Measurements from ENCODE around the gene AGPAT3.

AGPAT3 gene

DNA sequence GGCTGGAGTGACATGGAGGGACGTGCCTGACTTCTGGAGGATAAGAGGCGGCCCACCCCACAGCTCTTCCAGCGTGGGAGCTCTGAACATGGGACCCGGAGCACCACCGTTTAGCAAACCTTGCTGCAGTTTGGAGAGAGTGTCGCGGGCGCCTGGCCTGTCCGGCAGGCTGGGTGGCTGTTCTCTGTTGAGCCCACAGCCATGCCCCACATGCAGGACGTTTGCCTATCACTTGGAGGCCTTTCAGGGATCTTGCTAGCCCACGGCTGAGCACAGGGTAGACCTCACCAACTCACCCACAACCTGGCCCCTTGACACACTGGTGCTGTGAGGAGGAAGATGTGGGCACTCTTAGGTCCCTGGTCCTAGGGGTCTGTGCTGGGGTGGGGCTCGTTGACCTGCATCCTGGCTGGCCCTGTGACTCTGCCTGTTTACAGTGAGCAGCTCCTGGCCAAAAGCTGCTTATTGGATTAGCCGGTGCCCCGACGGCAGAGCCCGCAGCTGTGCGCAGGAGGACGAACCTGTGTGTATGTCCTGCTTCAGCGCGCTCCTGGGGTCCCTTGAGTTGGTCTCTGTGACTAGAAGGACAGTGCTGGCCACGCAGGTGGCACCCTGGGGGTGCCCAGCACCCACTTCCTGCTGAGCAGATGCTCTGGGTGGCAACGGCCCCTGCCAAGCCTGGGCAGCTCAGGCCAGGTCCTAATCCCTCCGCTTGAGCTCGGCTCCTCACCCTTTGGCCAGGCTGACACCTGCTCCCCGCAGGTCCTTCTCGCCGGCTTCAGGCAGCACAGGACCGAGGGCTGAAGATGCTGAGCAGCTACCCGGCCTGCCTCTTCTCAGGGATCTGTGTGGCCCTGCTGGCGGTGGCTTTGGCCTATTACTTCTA is 74.7 kb downstream of the AGPAT3 start:
- Mint-ChIP-seq H3K4me3 (no peak overlapping the region), H3K9me3 (no peaks in the 10 kb centered on the region), H3K27ac (peak overlapping the region; percentile 55), H3K4me1 (ENCODE audit: low read depth) (peaks cover 17% of the 10 kb centered on the region), H3K36me3 (ENCODE audit: low read depth) (peaks cover 6% of the 10 kb centered on the region), H3K27me3 (ENCODE audit: low read depth) (no peaks in the 10 kb centered on the region)

DNA sequence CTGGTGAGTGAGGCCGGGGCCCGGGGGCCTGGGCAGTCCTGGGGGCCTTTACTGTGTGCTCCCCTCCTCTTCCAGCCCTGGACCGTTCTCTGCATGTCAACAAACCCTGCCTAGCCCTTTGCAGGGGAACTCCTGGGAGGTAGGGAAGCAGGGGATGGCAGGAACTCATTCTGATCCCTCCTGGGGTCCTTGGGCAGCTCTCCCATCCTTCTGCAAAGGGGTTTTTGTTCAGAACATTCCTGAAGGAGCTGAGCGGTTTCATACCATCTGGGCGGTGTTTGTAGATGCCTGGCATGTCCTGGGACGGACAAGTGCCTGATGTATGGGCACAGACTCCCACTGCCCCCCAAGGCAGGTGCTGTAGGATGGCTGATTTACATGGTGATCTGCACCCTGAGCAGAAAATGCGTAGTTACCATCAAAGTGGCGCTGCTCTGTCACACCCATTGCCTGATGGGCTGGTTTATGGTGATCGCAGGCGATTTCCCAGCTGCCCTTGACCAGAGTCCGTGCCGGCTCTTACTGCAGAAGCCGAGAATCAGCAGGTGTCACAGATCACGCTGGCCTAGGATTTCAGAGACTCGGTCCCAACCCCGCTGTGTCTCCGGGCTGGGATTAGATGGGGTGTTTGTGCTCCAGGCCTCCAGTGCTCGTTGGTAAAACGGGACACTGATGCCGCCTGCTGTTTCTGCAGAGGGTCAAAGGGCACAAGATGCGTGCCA is 75.5 kb downstream of the AGPAT3 start:
- H3K27ac Mint-ChIP-seq: no peak overlapping the region
- peaks cover 6% of the 10 kb centered on the region for H3K36me3 Mint-ChIP-seq (ENCODE audit: low read depth)
- H3K27me3 Mint-ChIP-seq (ENCODE audit: low read depth): no peaks in the 10 kb centered on the region
- H3K4me1 Mint-ChIP-seq (ENCODE audit: low read depth): peaks cover 17% of the 10 kb centered on the region
- no peaks in the 10 kb centered on the region for H3K9me3 Mint-ChIP-seq
- H3K4me3 Mint-ChIP-seq: no peak overlapping the region

DNA sequence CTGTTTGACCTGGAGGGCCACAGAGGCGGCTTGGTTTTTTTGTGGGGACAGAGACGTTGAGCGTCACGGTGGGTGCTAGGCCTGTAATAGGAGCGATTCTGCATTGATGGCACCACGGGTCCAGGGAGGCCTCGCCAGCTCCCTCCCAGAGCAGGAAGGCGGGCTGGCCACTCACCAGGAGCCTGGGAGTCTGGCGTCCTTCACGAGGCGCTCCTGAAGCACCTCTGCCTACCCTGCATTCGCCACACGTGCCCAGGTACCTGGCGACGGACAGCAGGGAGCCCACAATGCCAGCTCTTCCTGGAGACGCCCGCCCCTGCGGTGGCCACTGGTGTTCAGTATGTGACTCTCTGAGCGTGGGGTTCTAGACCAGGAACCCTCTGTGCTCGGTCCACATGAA is 77.2 kb downstream of the AGPAT3 start:
- no peak overlapping the region for H3K27ac Mint-ChIP-seq
- H3K27me3 Mint-ChIP-seq (ENCODE audit: low read depth): no peaks in the 10 kb centered on the region
- peaks cover 13% of the 10 kb centered on the region for H3K36me3 Mint-ChIP-seq (ENCODE audit: low read depth)
- peaks cover 17% of the 10 kb centered on the region for H3K4me1 Mint-ChIP-seq (ENCODE audit: low read depth)
- H3K4me3 Mint-ChIP-seq: no peak overlapping the region
- H3K9me3 Mint-ChIP-seq: no peaks in the 10 kb centered on the region

DNA sequence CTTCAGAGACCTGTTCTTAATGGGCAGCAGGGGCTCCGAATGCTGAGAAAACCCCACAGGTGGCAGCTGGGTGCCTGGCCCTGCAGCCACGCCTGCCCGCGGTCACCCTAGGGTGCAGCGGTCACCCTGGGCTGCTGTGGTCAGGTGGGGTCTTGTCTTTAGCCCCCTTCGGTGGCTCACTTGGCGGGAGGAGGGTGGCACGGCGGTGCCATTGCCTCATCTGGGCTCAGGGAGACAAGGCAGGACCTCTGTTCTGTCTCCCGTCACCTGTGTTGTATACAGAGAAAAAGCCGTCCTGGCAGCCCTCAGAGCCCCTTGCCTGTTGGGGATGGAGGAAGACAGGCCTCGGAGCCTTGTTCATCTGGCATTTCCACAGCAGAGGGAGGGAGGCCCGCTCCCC is 77.6 kb downstream of the AGPAT3 start:
- peaks cover 14% of the 10 kb centered on the region for H3K4me1 Mint-ChIP-seq (ENCODE audit: low read depth)
- H3K9me3 Mint-ChIP-seq: no peaks in the 10 kb centered on the region
- H3K4me3 Mint-ChIP-seq: no peak overlapping the region
- H3K27ac Mint-ChIP-seq: no peak overlapping the region
- peaks cover 16% of the 10 kb centered on the region for H3K36me3 Mint-ChIP-seq (ENCODE audit: low read depth)
- no peaks in the 10 kb centered on the region for H3K27me3 Mint-ChIP-seq (ENCODE audit: low read depth)

DNA sequence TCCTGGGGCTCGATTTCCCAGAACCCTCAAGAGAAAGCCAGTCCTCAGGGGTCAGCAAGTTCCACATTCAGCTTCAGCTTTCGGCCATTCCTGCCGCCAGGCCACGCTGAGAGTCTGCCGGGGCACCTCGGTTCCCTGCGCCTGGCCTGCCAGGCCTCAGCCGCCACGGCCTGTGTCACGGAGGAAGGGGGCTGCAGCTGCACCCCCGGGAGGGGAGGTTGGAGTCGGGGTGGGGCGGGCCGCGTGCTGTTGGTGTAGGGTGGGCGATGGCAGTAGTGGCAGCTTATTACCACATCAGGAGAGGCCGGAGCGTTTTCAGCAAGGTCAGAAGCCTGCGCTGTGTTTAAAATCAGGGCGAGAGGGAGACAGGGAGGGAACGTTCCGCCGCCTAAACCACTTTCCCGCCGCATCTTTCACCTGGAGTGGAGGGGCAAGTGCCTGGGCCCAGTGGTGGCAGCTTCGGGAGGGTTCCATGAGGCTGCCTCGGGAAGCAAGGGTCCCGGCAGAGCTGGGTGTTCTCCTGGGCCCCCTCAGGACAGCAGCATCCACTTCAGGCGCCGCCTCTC is 78.6 kb downstream of the AGPAT3 start:
- peaks cover 24% of the 10 kb centered on the region for H3K36me3 Mint-ChIP-seq (ENCODE audit: low read depth)
- H3K4me3 Mint-ChIP-seq: no peak overlapping the region
- H3K27me3 Mint-ChIP-seq (ENCODE audit: low read depth): no peaks in the 10 kb centered on the region
- peaks cover 9% of the 10 kb centered on the region for H3K9me3 Mint-ChIP-seq
- H3K27ac Mint-ChIP-seq: no peak overlapping the region
- peaks cover 8% of the 10 kb centered on the region for H3K4me1 Mint-ChIP-seq (ENCODE audit: low read depth)

DNA sequence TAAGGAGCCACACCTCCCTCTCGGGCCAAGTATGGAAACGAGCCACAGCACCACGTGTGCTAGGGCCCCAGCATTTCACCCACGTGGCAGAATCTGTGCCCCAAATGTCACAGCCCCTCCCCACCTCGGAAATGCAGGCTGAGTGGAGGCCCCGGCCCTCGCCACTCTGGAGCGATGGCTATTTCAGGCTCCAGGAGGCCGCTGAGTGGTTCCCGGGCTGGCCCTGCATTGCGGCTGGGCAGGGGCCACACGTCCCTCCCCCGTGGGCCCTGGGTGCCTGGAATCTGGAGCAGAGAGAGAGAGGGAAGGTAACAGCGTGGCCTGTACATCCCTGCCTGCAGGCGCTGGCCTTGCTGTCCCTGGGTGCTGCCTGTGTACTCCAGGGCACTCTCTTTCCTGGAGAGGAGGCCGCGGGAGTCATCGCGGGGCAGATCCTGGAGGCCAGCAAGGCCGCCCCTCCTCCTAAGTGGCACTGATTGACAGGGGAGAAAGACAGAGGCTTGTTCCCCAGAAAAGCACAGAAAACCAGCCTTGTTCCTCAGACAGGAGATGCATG is 79.1 kb downstream of the AGPAT3 start:
- H3K4me1 Mint-ChIP-seq (ENCODE audit: low read depth): peaks cover 2% of the 10 kb centered on the region
- peaks cover 13% of the 10 kb centered on the region for H3K9me3 Mint-ChIP-seq
- no peak overlapping the region for H3K4me3 Mint-ChIP-seq
- peaks cover 29% of the 10 kb centered on the region for H3K36me3 Mint-ChIP-seq (ENCODE audit: low read depth)
- H3K27me3 Mint-ChIP-seq (ENCODE audit: low read depth): no peaks in the 10 kb centered on the region
- H3K27ac Mint-ChIP-seq: no peak overlapping the region

DNA sequence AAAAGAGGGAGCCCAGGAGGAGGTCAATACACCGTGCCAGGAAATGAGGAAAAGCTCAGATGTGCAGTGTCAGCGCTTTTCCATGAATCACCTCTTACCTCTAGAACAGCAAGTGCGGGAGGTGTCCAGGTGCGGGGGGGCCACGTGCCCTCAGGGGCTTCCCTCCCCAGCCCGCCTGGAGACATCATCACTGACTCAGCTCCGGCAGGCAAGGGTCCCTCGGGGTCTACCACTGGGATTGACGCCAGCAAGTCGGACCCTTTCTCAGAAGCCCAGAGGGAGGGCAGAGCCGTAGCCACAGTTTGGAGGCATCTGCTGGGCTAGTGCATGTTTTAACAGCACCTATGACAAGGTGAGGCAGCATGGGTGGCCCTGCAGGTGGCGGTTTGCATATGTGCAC is 79.7 kb downstream of the AGPAT3 start:
- H3K27me3 Mint-ChIP-seq (ENCODE audit: low read depth): no peaks in the 10 kb centered on the region

DNA sequence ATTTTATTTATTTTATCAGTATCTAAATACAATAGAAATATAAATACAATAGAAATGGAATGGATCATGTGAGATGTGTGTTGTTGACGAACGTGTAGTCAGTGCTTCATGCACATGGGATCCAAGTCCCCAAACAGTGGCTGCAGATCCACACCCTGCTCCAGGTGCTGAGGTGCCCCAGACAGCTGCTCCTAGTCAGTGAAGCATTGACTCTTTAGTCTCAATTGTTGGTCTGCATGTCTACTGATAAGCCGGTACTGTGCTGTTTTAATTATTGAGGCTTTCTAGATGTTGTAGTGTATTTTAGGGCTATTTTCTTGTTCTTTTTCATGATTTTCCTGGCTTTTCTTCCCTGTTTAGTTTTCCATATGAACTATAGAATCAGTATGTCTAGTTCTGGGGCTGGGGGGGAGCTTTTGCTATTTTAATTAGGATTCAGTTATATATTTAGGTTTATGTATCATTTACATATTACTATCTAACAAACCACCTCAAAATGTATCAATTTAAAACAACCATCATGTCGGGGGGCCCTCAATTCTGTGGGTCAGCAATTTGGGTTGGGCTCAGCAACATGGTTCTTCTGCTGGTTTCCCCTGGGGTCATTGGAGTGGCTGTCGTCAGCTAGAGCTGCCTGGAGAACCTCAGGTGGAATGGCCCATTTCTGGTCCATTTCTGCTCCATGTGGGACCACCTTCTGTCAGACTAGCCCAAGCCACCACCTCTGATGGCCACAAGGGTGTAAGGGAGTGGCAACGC is 83.9 kb downstream of the AGPAT3 start:
- peaks cover 22% of the 10 kb centered on the region for H3K9me3 Mint-ChIP-seq
- H3K36me3 Mint-ChIP-seq (ENCODE audit: low read depth): peaks cover 43% of the 10 kb centered on the region
- peak overlapping the region; percentile 77 for H3K27ac Mint-ChIP-seq
- H3K4me1 Mint-ChIP-seq (ENCODE audit: low read depth): peaks cover 13% of the 10 kb centered on the region
- no peaks in the 10 kb centered on the region for H3K27me3 Mint-ChIP-seq (ENCODE audit: low read depth)
- no peak overlapping the region for H3K4me3 Mint-ChIP-seq

More for the DNA sequence above, 79.7 kb downstream of the AGPAT3 start:
- peaks cover 6% of the 10 kb centered on the region for H3K4me1 Mint-ChIP-seq (ENCODE audit: low read depth)
- H3K9me3 Mint-ChIP-seq: peaks cover 19% of the 10 kb centered on the region
- peaks cover 32% of the 10 kb centered on the region for H3K36me3 Mint-ChIP-seq (ENCODE audit: low read depth)
- H3K27ac Mint-ChIP-seq: no peak overlapping the region
- H3K4me3 Mint-ChIP-seq: no peak overlapping the region

DNA sequence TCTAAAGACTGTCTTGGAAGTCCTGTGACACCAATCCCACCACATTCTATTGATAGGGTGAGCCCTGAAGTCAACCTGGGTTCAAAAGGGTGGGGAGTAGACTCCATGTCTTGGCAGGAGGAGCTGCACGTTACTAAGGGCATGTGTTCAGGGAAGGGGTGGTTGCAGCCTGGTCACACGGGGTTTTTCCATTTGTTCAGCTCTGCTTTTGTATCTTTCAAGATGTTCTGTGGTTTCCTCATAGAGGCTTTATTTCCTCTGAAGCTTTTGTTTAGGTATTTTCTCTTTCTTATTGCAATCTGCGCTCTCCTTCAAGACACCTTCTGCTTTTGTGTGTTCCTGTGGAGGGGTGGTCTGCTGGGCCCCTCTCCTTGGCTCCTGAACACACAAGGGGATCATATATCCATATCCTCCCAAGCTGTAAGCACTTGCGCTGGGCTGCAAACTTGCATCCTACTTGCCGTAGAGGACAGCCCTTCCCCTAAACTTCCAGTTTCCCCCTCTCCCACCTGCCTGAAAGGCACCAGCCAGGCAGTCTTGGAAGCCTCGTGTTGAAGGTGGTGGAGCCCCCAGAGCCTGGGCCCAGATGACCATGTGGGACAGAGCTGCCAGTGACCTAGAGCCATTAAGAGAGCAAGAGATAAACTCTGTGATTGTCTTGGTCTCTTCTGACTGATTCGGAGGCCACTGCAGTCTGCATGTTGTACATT is 84.6 kb downstream of the AGPAT3 start:
- Mint-ChIP-seq H3K27me3 (ENCODE audit: low read depth) (no peaks in the 10 kb centered on the region), H3K4me3 (peak overlapping the region; percentile 39), H3K4me1 (ENCODE audit: low read depth) (peaks cover 13% of the 10 kb centered on the region), H3K36me3 (ENCODE audit: low read depth) (peaks cover 40% of the 10 kb centered on the region), H3K27ac (peak overlapping the region; percentile 77), H3K9me3 (peaks cover 22% of the 10 kb centered on the region)

DNA sequence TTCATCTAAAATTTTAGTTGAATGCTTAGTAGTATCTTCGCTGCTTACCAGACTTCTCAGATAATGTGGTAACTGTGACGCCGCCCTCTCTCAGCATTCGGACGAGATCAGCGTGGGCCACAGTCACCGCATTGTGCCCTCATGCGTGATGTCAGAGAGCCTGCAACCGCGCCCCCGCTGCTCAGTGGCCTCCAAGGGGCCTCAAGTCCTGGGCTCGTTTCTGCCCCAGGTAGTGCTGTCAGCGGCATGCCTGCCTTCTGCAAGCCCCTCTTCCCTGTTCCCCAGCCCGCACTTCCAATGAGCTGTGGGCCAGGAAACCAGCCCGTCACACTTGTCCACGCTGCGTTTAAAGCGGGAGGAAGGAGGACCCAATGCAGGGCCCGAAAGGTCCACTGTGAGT is 85.5 kb downstream of the AGPAT3 start:
- Mint-ChIP-seq H3K36me3 (ENCODE audit: low read depth) (peaks cover 40% of the 10 kb centered on the region), H3K27me3 (ENCODE audit: low read depth) (no peaks in the 10 kb centered on the region), H3K27ac (no peak overlapping the region), H3K9me3 (peaks cover 22% of the 10 kb centered on the region), H3K4me3 (no peak overlapping the region), H3K4me1 (ENCODE audit: low read depth) (peaks cover 13% of the 10 kb centered on the region)

DNA sequence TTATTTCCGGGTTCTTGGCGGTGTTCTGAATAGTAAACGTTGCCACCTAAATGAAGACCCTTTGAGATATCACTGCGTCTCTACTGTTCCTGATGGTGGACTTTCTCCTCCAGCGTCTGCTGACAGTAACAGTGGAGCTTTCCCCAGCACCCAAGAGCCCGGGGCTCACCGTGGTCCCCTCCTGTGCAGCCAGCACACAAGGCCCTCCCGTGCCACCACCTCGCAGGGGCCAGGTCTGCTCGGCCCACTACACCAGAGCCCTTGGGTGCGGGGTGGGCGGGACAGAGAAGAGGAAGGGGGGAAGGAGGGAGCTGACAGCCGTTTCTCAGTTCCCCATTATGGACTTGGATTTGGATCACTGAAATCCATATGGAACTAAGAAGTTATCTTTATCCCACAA is 85.9 kb downstream of the AGPAT3 start:
- Mint-ChIP-seq H3K9me3 (peaks cover 22% of the 10 kb centered on the region), H3K27me3 (ENCODE audit: low read depth) (no peaks in the 10 kb centered on the region), H3K36me3 (ENCODE audit: low read depth) (peaks cover 40% of the 10 kb centered on the region), H3K4me3 (no peak overlapping the region), H3K4me1 (ENCODE audit: low read depth) (peaks cover 13% of the 10 kb centered on the region), H3K27ac (no peak overlapping the region)

DNA sequence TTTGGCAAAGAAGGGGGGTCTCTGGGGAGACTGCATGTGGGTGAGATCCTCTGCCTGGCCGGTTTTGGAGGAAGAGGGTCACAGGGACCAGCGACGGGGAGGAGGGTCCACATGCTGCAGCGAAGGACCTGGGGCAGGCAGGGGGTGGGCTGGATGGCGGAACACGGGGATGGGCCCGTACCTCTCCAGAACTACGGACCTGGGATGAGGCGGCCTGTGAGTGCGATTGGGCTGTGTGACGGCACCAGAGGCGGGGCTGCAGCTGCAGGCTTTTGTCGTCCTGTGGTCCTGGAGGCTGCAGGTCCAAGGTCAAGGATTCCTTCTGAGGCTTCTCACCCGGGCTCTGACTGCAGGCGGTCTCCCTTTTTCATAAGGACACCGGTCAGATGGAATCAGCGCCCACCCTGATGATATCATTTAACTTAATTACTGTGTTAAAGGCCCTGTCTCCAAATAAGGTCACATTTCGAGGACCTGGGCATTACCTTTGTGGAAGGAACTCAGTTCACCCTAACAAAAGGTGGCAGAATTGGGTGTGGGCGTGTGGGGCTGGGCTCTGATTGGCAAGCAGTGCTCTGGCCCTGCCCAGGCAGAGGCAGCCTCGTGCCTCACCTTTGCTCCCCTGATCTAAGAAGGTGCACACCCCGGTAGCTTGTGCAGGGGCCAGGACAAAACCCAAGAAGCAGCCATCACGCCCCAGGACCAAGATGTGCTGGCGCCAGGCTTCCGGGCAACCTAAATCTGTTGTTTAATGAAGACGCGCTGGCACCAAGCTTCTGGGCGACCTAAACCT is 87.1 kb downstream of the AGPAT3 start:
- H3K9me3 Mint-ChIP-seq: peaks cover 22% of the 10 kb centered on the region
- H3K4me3 Mint-ChIP-seq: no peak overlapping the region
- peaks cover 17% of the 10 kb centered on the region for H3K4me1 Mint-ChIP-seq (ENCODE audit: low read depth)
- H3K27me3 Mint-ChIP-seq (ENCODE audit: low read depth): no peaks in the 10 kb centered on the region
- H3K27ac Mint-ChIP-seq: no peak overlapping the region
- peaks cover 37% of the 10 kb centered on the region for H3K36me3 Mint-ChIP-seq (ENCODE audit: low read depth)

DNA sequence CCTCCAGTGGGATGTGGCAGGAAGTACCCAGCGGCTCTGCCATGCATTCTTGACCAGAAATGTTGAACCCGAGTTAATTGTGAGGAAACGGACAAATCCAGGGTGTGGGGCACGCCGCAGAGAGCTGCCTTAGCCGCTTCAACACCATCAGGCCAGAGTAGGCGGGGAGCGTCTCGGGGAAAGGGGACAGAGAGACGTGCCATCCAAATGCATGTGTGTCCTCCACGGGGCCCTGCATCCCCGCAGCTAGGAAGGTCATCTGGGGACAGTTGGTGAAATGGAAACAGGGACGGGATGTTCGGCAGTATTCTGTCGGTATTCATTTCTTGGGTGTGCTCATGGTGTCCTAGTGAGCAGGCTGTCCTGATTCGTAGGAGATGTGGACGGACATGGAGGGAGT is 88.0 kb downstream of the AGPAT3 start:
- Mint-ChIP-seq H3K27ac (no peak overlapping the region), H3K36me3 (ENCODE audit: low read depth) (peaks cover 30% of the 10 kb centered on the region), H3K9me3 (peaks cover 18% of the 10 kb centered on the region)

More for the DNA sequence above, 88.0 kb downstream of the AGPAT3 start:
- no peaks in the 10 kb centered on the region for H3K27me3 Mint-ChIP-seq (ENCODE audit: low read depth)
- peaks cover 17% of the 10 kb centered on the region for H3K4me1 Mint-ChIP-seq (ENCODE audit: low read depth)
- H3K4me3 Mint-ChIP-seq: no peak overlapping the region
